ENCODE measurements around the gene COBLL1. TPM values are rescaled to one million over a fixed set of nuclear protein-coding genes. Genes with fewer than 3 reads are reported as not detected.

Gene COBLL1
- total RNA-seq, 1 experiment from 2014 or later: 47.0 TPM

- peak; percentile 80 for DNase-seq (ENCODE audit: unreplicated experiment)
- CTCF ChIA-PET: interaction anchor here (0.6 to 5.6 kb wide), 20 partner anchors 8 to 254 kb away, joined by 3 to 67 read pairs (median 3); partner anchors contain the start of gene COBLL1
- POLR2A ChIA-PET: interaction anchor here (0.9 to 4.4 kb wide), 6 partner anchors 99 to 179 kb away, joined by 3 to 43 read pairs (median 6); partner anchors contain the start of gene COBLL1
- Mint-ChIP-seq H3K4me1 (ENCODE audit: insufficient read depth, unreplicated experiment) (peaks cover 33% of the 10 kb centered on the region), H3K9me3 (ENCODE audit: unreplicated experiment) (no peaks in the 10 kb centered on the region), H3K27me3 (ENCODE audit: insufficient read depth, unreplicated experiment) (no peaks in the 10 kb centered on the region), H3K4me3 (ENCODE audit: unreplicated experiment) (no peak overlapping the region), H3K27ac (ENCODE audit: low read depth, unreplicated experiment) (no peak overlapping the region), H3K36me3 (ENCODE audit: insufficient read depth, unreplicated experiment) (no peaks in the 10 kb centered on the region)
- BruUV-seq (replicated peaks): no TSS peak
- intact Hi-C loops (cut with micrococcal nuclease): loop anchor here (1.0 to 5.0 kb wide), 5 partner anchors 104 to 465 kb away; partner anchors contain the start of genes COBLL1 and SCN3A
- TF ChIP-seq CTCF (IDR thresholded peaks at IDR 0.05; ENCODE audit: unreplicated experiment): peak; percentile 56
Measured at GRCh38 chr2:164737612-164738081, 104.0 kb downstream of the COBLL1 start.

GRCh38 chr2:164735309-164735919 lies 106.2 kb downstream of the COBLL1 start:
- POLR2A ChIA-PET: interaction anchor here (0.7 to 4.4 kb wide), 11 partner anchors 13 to 185 kb away, joined by 3 to 24 read pairs (median 5); partner anchors contain the start of gene COBLL1
- no peaks in the 10 kb centered on the region for H3K9me3 Mint-ChIP-seq (ENCODE audit: unreplicated experiment)
- no TSS peak for BruUV-seq (replicated peaks)
- H3K27ac Mint-ChIP-seq (ENCODE audit: low read depth, unreplicated experiment): no peak overlapping the region
- no peaks in the 10 kb centered on the region for H3K36me3 Mint-ChIP-seq (ENCODE audit: insufficient read depth, unreplicated experiment)
- CTCF ChIA-PET: interaction anchor here (0.6 to 5.6 kb wide), 16 partner anchors 10 to 699 kb away, joined by 3 to 67 read pairs (median 6); partner anchors contain the start of genes COBLL1 and SCN3A
- intact Hi-C loops (cut with micrococcal nuclease): loop anchor here (5.0 kb wide), 2 partner anchors 257 to 467 kb away; partner anchors contain the start of gene SCN3A
- H3K4me1 Mint-ChIP-seq (ENCODE audit: insufficient read depth, unreplicated experiment): peaks cover 30% of the 10 kb centered on the region
- no peak for TF ChIP-seq CTCF (IDR thresholded peaks at IDR 0.05; ENCODE audit: unreplicated experiment)
- H3K27me3 Mint-ChIP-seq (ENCODE audit: insufficient read depth, unreplicated experiment): no peaks in the 10 kb centered on the region
- peak; percentile 70 for DNase-seq (ENCODE audit: unreplicated experiment)
- H3K4me3 Mint-ChIP-seq (ENCODE audit: unreplicated experiment): no peak overlapping the region

GRCh38 chr2:164734196-164734595 lies 107.4 kb downstream of the COBLL1 start:
- intact Hi-C loops (cut with micrococcal nuclease): no loop called here
- H3K27ac Mint-ChIP-seq (ENCODE audit: low read depth, unreplicated experiment): peak overlapping the region; percentile 55
- BruUV-seq (replicated peaks): no TSS peak
- no peak overlapping the region for H3K4me3 Mint-ChIP-seq (ENCODE audit: unreplicated experiment)
- POLR2A ChIA-PET: interaction anchor here (0.9 to 4.4 kb wide), 7 partner anchors 14 to 186 kb away, joined by 3 to 24 read pairs (median 11); partner anchors contain the start of gene COBLL1
- TF ChIP-seq CTCF (IDR thresholded peaks at IDR 0.05; ENCODE audit: unreplicated experiment): no peak
- H3K9me3 Mint-ChIP-seq (ENCODE audit: unreplicated experiment): no peaks in the 10 kb centered on the region
- peaks cover 21% of the 10 kb centered on the region for H3K4me1 Mint-ChIP-seq (ENCODE audit: insufficient read depth, unreplicated experiment)
- H3K36me3 Mint-ChIP-seq (ENCODE audit: insufficient read depth, unreplicated experiment): no peaks in the 10 kb centered on the region
- DNase-seq (ENCODE audit: unreplicated experiment): no peak
- H3K27me3 Mint-ChIP-seq (ENCODE audit: insufficient read depth, unreplicated experiment): no peaks in the 10 kb centered on the region
- CTCF ChIA-PET: interaction anchor here (0.6 to 5.6 kb wide), 9 partner anchors 18 to 469 kb away, joined by 3 to 67 read pairs (median 6); partner anchors contain the start of genes COBLL1 and SCN3A

- CTCF ChIA-PET: interaction anchor here (0.6 to 0.8 kb wide), 4 partner anchors 9 to 883 kb away, joined by 3 read pairs; no protein-coding TSS in a partner anchor
- no peak overlapping the region for H3K27ac Mint-ChIP-seq (ENCODE audit: low read depth, unreplicated experiment)
Measured at GRCh38 chr2:164725542-164725941, 116.1 kb downstream of the COBLL1 start.

More at GRCh38 chr2:164725542-164725941, 116.1 kb downstream of the COBLL1 start:
- peaks cover 8% of the 10 kb centered on the region for H3K36me3 Mint-ChIP-seq (ENCODE audit: insufficient read depth, unreplicated experiment)
- no peak for DNase-seq (ENCODE audit: unreplicated experiment)
- H3K4me3 Mint-ChIP-seq (ENCODE audit: unreplicated experiment): no peak overlapping the region
- intact Hi-C loops (cut with micrococcal nuclease): no loop called here
- POLR2A ChIA-PET: interaction anchor here (0.6 to 1.3 kb wide), 2 partner anchors 13 to 133 kb away, joined by 3 read pairs; no protein-coding TSS in a partner anchor
- peaks cover 3% of the 10 kb centered on the region for H3K4me1 Mint-ChIP-seq (ENCODE audit: insufficient read depth, unreplicated experiment)
- TF ChIP-seq CTCF (IDR thresholded peaks at IDR 0.05; ENCODE audit: unreplicated experiment): no peak
- no TSS peak for BruUV-seq (replicated peaks)
- H3K9me3 Mint-ChIP-seq (ENCODE audit: unreplicated experiment): no peaks in the 10 kb centered on the region
- H3K27me3 Mint-ChIP-seq (ENCODE audit: insufficient read depth, unreplicated experiment): no peaks in the 10 kb centered on the region

Data from MCF 10A (cell line).